Fibroblast of the aortic adventitia (primary cell): ENCODE results near the gene PPP6R2. TPM values are rescaled to one million over a fixed set of nuclear protein-coding genes. Genes with fewer than 3 reads are reported as not detected.

Source experiments
- DNase-seq: peaks from one replicate; pipeline ENCODE4 v3.0.0-alpha.2; 2010; ENCODE audit warnings: low read depth
- H3K4me3 ChIP-seq: 2 replicates; pipeline ENCODE4 v1.5.1; 2011; ENCODE audit warnings: low read depth, mild to moderate bottlenecking, control low read depth, low read length, moderate library complexity
- CTCF ChIP-seq: IDR thresholded peaks from 2 replicates; pipeline ENCODE4 v1.5.1; 2011; ENCODE audit warnings: mild to moderate bottlenecking, low read length, control low read depth, inconsistent platforms; ENCODE audit not compliant: insufficient read depth
- total RNA-seq: library from RNA; depleted of rRNA; stranded (reverse); fragments of >200 nt; gene quantifications from 2 replicates; pipeline ENCODE4 v1.2.3, GENCODE V29; 2012; ENCODE audit warnings: low replicate concordance

Gene PPP6R2
- total RNA-seq, 1 donor: 38.5 TPM

GRCh38 chr22:50310949-50311444, 32.1 kb upstream of the PPP6R2 start:
- no peak for DNase-seq
- no peak for TF ChIP-seq CTCF
- H3K4me3 ChIP-seq: no peak overlapping the region

- DNase-seq: no peak
- H3K4me3 ChIP-seq: no peak overlapping the region
- no peak for TF ChIP-seq CTCF
Observed at GRCh38 chr22:50311606-50312351, 31.3 kb upstream of the PPP6R2 start.

- DNase-seq: no peak
- H3K4me3 ChIP-seq: no peak overlapping the region
- TF ChIP-seq CTCF: no peak
Observed at GRCh38 chr22:50312371-50312770, 30.8 kb upstream of the PPP6R2 start.

GRCh38 chr22:50313021-50313420, 30.1 kb upstream of the PPP6R2 start:
- TF ChIP-seq CTCF: no peak
- DNase-seq: no peak
- no peak overlapping the region for H3K4me3 ChIP-seq

GRCh38 chr22:50313600-50313999, 29.5 kb upstream of the PPP6R2 start:
- H3K4me3 ChIP-seq: no peak overlapping the region
- TF ChIP-seq CTCF: no peak
- DNase-seq: no peak

- no peak for TF ChIP-seq CTCF
- no peak overlapping the region for H3K4me3 ChIP-seq
- DNase-seq: no peak
Observed at GRCh38 chr22:50314081-50314454, 29.1 kb upstream of the PPP6R2 start.
